NCI-H226 (cell line): ENCODE data around the gene GTF2F1.
A peak's percentile ranks its signal among the peaks of the same experiment; 100 is the strongest.
"Not testable (repeated sequence)": the region's sequence is repeated elsewhere in the genome, so short reads cannot be mapped to it uniquely, and the experiment has no call there.

Source experiments
- DNase-seq: peaks from one replicate; pipeline ENCODE4 v3.0.0-alpha.2; 2015

Gene GTF2F1

DNA sequence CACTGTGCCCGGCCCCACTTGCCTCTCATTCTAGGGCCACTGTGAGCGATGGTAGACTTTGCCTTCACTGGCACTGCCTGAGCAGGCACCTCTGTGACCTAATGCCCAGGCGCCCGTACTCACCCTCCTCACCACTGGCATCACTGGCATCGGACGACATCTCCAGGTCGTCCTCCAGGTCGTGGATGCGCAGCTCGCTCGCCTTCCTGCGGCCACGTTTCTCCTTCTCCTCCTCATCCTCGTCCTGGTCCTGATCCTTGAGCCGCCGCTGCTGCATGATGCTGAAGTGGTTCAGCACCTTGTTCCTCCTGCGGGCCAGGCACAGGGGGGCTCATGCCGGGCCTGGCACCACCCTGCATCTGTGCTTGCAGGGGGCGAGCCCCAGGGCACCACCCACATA is 9.8 kb downstream of the GTF2F1 start:
- no peak for DNase-seq

DNA sequence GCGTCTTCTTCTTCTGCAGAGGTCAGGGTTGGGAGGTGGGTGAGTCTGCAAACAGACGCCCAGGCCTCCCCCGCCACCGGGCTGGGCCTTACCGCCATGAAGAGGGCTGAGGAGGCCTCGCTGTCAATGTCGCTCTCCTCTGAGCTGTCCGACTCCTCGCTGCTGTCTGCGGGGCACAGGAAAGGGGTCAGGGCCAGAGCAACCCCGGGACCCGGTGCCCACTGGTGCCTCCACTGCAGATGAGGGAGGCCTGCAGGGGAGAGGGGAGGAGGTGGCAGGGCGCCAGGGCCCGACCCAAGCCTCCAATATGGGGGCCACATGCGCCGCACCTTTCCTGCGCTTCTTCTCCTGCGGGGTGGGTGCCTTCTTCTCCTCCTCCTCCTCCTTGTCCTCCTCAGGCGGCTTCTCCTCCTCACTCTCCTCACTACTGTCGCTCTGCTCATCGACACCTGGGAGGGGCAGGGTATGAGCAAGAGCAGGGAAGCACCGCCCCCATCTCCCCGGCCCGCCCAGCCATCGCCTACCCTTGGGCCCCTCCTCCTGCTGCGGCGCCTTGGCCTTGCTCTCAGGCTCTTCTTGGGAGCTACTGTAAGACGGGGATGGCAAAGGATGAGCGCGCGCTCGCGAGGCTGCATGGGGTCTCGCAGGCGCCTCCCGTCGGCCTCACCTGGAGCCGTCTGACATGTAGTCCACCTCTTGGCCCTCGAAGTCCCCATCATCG is 11.8 kb downstream of the GTF2F1 start:
- DNase-seq = no peak

DNA sequence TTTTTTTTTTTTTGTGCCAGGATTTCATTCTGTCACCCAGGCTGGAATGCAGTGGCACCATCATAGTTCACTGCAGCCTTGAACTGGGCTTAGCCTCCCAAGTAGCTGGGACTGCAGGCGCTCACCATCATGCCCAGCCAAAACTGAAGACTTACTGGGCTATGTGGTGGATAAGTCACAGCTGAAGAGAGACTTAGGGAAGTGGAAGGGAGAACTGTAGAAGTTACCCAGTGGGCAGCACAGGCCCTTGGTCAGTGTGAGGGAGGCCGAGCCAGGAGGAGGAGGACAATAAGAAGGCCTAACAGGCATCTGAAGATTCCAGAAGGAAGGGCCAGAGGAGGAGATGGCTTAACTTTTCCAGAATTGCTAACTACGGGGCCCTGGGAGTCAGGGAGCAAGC is 13.2 kb downstream of the GTF2F1 start:
- DNase-seq = no peak

DNA sequence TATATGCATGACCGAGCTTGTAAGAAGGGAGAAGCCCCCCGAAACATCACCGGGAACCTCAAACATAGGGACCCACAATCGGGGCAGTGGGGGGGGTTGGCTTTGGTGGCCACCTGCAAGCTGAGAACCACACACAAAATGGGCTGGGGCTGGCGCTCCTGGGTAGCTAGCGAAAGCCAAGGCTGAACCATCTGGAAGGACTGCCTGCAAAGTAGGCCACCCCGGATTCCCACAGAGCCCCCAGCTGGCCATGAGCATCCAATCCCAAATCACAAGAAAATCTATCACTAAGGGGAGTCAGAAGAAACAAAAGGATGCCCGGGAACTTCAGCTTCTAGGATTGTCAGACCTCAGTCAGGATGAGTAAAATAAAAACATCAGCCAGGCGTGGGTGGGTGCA is 14.5 kb downstream of the GTF2F1 start:
- no peak for DNase-seq

DNA sequence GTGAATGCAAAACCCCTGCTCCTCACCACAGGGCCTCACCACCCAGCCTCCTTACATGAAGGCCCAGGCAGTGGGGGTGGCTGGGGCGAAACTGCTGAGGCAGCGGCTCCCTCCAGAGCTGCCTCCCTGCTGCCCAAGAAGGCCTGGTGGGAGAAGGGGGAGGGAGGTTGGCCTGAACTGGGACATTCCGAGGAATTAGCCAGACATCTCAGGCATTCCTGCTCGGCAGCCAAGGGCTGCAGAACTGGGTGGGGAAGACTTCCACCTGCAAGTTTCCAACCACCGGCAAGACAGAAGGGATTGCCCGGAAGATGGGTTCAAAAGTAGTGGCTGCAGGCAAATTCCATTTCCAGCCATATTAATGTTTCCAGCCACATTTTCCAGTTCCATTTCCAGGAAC is 14.9 kb downstream of the GTF2F1 start:
- peak; percentile 60 for DNase-seq

DNA sequence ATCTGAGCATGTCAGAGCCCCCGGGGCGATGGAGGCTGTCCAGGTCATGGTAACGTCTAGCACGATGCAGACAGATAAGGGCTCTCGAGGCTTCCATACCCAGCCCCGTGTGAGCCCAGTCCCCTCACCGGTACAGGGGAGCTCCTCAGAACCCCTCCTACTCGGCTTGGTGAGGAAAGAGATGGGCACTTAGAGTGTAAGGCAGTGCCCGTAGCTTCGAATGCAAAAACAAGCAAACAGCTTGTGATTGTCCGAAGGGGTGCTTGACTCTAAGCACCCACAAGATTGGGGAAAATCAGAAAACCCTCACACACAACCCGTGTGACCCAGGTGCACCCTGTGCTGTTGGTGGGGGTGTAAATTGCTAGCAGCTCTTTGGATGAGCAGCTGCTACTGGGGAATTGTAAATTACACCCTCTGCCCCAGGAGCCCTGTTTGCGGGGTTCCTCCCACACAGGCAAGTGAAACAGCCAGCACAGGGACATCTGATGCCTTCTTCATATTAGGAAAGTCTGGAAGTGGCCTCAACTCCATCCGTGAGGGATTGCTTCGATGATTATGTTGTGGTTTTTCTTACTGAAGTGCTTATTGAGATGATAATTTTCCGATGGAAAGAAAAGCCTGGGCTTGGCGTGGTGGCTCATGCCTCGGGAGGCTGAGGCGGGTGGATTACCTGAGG is 16.3 kb downstream of the GTF2F1 start:
- no peak for DNase-seq

DNA sequence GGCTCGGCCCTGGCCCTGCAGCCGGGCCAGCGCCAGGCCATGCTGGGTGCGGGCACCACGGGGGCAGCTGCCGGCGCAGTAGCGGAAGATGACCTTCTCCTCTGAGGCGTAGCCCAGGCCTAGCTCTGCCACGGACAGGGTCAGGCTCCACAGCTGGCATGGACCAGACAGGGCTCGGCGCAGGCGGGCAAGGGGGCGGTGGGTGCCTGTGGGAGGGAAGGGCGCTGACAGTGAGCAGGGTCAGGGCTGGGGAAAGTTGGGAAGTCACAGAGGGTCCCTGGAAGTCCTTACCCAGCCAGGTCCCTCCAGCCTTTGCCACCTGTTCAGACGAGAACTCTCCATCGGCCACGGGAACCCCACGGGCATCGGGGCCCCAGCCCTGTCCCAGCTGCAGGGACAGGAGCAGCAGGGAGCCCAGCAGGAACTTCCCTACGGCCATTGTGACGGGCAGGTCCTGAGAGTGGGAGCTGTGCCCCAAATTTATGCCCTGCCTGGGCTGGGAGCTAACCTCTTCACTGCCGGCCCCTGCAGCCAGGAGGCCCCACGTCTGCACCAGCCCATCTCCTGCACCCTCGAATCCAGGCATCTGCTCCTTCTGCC is 17.5 kb downstream of the GTF2F1 start, which contains the start of gene PSPN:
Gene PSPN, minus strand, starts transcription at position 523 of the 600 bp plus-strand sequence. Its CDS starts 84 bp downstream, at position 439.
- no peak for DNase-seq

DNA sequence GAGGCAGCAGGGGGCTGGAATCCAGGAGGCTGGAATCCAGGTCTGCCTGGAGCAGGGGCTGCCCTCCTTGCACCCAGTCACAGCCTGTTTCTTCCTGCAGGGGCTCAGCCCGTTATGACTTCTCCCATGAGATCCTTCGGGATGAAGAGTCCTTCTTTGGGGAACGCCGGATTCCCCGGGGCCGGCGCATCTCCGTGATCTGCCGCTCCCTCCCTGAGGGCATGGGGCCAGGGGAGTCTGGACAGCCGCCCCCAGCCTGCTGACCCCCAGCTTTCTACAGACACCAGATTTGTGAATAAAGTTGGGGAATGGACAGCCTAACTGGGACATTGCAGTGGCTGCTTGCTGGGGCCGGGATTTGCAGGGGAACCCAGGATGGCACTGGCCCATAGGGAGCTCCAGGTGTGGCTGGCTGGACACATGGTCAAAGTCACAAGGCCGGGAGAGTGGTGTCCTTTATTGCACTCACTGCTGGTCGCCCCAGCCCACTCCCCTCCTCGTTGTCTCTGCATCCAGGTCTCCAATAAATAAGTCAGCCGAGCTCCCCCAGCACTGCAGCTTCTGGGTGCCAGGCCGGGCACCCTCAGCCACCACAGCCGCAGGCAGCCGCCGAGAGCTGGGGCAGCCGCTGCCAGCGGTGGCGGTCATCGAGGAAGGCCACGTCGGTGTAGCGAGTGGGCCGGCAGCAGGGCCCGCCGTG is 18.1 kb downstream of the GTF2F1 start:
- no peak for DNase-seq

DNA sequence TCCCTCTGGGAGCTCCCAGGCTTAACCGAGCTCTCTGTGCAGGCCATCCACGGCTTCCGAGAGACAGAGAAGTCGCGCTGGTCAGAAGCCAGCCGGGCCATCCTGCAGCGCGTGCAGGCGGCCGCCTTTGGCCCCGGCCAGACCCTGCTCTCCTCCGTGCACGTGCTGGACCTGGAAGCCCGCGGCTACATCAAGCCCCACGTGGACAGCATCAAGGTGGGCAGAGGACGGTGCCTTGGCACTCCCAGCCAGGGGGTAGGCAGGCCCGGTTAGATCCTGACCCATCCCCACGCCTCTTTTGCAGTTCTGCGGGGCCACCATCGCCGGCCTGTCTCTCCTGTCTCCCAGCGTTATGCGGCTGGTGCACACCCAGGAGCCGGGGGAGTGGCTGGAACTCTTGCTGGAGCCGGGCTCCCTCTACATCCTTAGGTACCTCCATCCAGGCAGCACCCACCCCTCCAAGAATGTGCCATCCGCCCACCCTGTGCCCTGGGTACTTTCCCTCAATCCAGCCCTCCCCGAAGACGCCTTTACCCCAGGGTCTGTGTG is 18.7 kb downstream of the GTF2F1 start:
- DNase-seq = no peak

DNA sequence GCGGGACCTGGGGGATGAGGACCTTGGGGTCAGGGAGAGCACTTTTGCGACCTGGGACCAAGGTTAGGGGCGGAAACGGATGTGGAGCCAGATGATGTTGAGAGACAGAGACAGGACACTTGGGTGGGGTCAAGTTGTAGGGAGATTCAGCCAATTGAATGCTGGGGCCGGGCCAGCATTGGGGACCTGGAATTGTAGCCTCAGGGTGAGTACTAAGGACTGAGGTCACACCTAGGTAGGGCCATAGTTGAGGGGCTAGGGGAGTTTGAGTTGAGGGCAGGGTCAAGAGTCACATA is 19.2 kb downstream of the GTF2F1 start:
- DNase-seq = no peak

DNA sequence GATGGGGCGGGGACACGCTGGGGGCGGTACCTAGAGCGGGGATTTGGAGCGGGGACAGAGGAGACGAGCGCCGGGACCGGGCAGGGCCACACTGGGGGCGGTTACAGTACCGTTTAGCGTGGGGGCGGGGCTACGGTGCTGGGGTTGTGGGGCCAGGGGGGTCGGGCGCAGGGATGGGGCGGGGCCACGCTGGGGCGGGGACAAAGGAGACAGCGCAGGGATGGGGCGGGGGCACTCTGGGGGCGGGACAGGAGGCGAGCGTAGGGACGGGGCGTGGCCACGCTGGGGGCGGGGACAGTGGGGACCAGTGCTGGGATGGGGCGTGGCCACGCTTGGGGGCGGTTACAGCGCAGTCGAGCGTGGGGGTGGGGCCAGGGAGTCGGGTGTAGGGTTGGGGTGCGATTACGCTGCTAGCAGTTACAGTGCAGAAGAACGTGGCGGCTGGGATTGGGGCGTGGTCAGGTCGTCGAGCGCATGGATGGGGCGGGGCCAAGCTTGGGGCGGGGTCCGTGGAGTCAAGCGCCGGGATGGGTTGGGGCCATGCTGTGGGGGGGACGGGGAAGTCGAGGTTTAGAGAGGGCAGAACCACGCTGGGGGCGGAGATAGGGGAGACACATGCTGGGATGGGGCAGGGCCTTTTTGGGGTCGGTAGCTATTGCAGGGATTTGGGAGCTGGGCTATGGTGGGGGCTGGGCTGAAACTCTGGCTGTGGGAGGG is 19.7 kb downstream of the GTF2F1 start:
- DNase-seq = peak; percentile 92

DNA sequence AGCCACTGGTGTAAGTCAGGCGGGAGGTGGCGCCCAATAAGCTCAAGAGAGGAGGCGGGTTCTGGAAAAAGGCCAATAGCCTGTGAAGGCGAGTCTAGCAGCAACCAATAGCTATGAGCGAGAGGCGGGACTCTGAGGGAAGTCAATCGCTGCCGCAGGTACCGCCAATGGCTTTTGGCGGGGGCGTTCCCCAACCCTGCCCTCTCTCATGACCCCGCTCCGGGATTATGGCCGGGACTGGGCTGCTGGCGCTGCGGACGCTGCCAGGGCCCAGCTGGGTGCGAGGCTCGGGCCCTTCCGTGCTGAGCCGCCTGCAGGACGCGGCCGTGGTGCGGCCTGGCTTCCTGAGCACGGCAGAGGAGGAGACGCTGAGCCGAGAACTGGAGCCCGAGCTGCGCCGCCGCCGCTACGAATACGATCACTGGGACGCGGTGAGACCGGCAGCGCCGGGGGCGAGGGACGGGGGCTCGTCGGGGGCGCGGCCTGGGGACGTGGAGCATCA is 20.3 kb downstream of the GTF2F1 start, which contains the start of gene ALKBH7:
Gene ALKBH7, plus strand, starts transcription at position 201 of the 502 bp plus-strand sequence. Its CDS starts 27 bp downstream, at position 228.
- DNase-seq = peak; percentile 99

DNA sequence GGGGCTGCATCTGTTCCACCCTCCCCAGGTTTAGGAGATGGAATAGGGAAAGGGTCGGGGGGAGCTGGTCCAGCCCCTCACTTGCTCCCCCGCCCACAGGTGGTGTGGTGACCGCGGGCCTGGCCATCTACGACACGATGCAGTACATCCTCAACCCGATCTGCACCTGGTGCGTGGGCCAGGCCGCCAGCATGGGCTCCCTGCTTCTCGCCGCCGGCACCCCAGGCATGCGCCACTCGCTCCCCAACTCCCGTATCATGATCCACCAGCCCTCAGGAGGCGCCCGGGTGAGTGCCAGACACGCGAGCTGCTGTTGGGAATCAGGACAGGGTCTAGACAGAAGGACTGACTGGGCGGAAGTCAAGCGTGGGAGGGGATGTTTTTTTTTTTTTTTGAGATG is 28.6 kb downstream of the GTF2F1 start:
- DNase-seq = no peak

DNA sequence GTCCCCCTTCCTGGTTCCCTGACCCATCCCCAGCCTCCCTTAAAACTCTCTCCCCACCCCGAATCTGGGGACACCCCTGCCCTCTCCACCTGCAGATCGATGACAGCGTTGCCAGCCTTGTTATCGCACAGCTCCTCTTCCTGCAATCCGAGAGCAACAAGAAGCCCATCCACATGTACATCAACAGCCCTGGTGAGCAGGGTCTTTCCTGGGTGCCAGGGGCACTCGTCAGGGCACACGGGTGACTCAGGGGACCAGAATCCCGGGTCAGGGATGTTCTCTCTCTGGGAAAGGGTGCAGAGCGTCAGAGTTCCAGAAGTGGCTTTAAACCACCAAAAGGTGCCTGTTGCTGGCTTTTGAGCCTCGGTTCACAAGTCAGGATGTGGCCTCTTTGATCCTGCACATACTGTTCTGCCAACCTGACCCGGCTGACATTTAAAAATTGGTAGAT is 30.6 kb downstream of the GTF2F1 start:
- no peak for DNase-seq

DNA sequence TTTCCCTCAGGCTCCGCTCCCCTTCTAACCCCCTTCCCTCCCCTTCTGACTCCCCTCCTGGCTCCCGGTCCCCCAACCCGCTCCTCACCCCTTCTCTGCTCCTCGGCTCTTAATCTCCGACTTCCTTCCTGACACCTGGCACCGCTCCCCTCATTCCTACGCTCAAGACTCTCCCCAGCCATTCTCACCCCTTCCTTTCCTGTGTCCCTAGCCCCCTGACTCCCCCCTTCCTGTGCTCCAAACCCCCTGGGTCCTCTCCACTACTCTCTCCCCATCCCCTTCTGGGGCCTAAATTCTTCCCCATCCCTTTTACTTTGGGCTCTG is 31.0 kb downstream of the GTF2F1 start:
- DNase-seq = no peak

DNA sequence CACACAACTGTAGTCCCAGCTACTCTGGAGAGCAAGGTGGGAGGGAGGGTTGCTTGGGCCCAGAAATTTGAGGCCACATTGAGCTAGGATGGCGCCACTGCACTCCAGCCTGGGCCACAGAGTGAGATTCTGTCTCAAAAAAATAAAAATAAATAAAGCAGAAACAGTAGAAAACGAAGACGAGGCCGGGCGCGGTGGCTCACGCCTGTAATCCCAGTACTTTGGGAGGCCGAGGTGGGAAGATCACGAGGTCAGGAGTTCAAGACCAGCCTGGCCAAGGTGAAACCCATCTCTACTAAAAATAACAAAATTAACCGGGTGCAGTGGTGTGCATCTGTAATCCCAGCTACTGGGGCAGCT is 32.1 kb downstream of the GTF2F1 start:
- DNase-seq = not testable (repeated sequence)

DNA sequence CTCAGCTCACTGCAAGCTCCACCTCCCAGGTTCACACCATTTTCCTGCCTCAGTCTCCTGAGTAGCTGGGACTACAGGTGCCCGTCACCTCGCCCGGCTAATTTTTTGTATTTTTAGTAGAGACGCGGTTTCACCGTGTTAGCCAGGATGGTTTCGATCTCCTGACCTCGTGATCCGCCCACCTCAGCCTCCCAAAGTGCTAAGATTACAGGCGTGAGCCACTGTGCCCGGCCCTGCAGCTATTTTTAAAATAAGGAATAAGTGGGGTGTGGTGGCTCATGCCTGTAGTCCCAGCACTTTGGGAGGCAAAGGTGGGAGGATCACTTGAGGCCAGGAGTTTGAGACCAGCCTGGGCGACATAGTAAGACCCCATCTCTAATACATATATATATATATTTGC is 32.5 kb downstream of the GTF2F1 start:
- not testable (repeated sequence) for DNase-seq

DNA sequence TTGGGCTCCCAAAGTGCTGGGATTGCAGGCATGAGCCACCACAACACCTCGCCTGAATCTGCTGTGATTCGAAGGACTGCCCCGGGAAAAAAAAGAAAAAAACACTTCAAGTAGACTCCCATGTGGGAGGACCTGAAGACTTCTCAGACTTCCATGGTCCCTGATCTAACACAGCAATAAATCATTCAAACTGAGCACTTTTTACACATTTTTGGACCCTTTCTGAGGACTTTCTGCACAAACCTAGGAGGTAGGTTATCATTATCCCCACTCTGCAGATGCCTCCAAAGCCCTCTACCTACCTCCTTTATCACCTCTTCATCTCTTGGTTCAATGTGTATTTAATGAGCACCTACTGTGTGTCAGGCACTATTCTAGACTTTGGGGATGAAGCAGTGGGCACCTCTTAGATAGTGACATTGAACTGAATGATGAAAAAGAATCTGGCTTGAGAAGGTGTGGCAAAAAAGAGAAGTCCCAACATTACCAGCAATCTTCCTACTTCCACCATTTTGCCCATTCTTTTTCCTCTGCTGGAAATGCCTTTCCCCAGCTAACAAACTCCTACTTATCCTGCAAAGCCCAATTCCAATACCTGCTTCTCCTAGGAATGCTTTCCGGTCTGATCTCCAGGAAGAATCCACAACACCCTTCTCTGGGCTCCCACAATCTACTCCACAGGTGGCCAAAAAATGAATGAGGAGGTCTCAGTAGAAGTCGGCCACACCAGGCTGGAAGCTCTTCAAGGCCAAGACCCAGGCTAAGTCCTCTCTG is 33.2 kb downstream of the GTF2F1 start:
- no peak for DNase-seq

DNA sequence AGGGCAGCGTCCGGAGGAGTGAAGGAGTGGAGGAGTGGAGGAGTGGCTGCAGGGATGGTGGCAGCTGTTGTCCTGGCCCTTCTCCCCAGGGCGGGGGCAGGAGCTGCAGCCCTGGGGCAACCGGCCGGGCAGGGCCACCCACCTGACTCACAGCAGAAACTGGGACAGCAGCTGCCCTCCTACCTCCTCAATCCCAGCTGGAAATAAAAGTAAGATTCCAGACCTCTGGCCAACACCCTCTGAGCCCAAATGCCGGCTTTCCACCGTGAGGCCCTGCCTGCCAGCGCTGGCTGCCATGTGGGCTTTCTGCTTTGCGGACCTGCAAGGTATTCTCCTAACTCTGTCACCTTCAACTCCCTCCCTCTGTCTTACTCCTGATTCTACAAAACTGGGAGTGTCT is 35.0 kb downstream of the GTF2F1 start:
- DNase-seq = no peak

DNA sequence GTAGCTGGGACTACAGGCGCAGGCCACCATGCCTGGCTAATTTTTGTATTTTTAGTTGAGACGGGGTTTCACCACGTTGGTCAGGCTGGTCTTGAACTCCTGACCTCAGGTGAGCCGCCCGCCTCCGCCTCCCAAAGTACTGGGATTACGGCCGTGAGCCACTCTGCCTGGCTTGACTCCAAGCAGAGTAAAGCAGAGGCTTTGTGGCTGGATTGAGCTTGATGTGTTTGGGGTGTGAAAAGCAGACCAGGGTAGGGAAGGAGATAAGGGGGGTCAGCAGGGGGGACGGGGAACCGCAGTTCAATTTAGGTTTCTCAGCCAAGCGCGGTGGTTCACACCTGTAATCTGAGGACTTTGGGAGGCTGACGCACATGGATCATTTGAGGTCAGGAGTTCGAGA is 35.8 kb downstream of the GTF2F1 start:
- DNase-seq = no peak

DNA sequence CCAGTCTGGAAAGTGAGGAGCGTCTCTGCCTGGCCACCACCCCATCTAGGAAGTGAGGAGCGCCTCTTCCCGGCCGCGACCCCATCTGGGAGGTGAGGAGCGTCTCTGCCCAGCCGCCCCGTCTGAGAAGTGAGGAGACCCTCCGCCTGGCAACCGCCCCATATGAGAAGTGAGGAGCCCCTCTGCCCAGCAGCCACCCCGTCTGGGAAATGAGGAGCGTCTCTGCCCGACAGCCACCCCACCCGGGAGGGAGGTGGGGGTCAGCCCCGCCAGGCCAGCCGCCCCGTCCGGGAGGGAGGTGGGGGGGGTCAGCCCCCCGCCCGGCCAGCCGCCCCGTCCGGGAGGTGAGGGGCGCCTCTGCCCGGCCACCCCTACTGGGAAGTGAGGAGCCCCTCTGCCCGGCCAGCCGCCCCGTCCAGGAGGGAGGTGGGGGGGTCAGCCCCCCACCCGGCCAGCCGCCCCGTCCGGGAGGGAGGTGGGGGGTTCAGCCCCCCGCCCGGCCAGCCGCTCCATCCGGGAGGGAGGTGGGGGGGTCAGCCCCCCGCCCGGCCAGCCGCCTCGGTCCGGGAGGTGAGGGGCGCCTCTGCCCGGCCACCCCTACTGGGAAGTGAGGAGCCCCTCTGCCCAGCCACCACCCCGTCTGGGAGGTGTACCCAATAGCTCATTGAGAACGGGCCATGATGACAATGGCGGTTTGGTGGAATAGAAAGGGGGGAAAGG is 37.5 kb downstream of the GTF2F1 start:
- DNase-seq = not testable (repeated sequence)
